HG03064 (cell line): ENCODE data around the gene THAP7.

Experiments used
- ATAC-seq: cut with Tn5 transposase; IDR thresholded peaks from one replicate; pipeline ENCODE4 v1.9.1; 2021; ENCODE audit warnings: low read depth; ENCODE audit not compliant: unreplicated experiment

The THAP7 gene

GRCh38 chr22:20966883-20967696, 34.8 kb downstream of the THAP7 start, which contains the start of gene AIFM3:
Gene AIFM3, plus strand, starts transcription at chr22:20967255. Its CDS starts 690 bp downstream, at chr22:20967945.
- ATAC-seq = no peak

GRCh38 chr22:20965888-20966855, 35.7 kb downstream of the THAP7 start:
- no peak for ATAC-seq

- ATAC-seq = no peak
Measured at GRCh38 chr22:20965104-20965887, 36.6 kb downstream of the THAP7 start.

- no peak for ATAC-seq
Measured at GRCh38 chr22:20964799-20965103, 37.2 kb downstream of the THAP7 start.

- ATAC-seq = no peak
Measured at GRCh38 chr22:20964090-20964798, 37.7 kb downstream of the THAP7 start.

GRCh38 chr22:20963201-20964052, 38.5 kb downstream of the THAP7 start:
- ATAC-seq = no peak

GRCh38 chr22:20962491-20962945, 39.4 kb downstream of the THAP7 start:
- no peak for ATAC-seq

- ATAC-seq = no peak
Measured at GRCh38 chr22:20960609-20961008, 41.3 kb downstream of the THAP7 start.

- no peak for ATAC-seq
Measured at GRCh38 chr22:20959578-20960461, 42.1 kb downstream of the THAP7 start.

GRCh38 chr22:20957683-20958431, 44.1 kb downstream of the THAP7 start:
- no peak for ATAC-seq

- ATAC-seq = no peak
Measured at GRCh38 chr22:20957102-20957682, 44.7 kb downstream of the THAP7 start.

GRCh38 chr22:20956258-20957101, 45.4 kb downstream of the THAP7 start:
- ATAC-seq = no peak

GRCh38 chr22:20955548-20955947, 46.4 kb downstream of the THAP7 start:
- no peak for ATAC-seq

GRCh38 chr22:20953668-20954500, 48.0 kb downstream of the THAP7 start:
- no peak for ATAC-seq

GRCh38 chr22:20953342-20953608, 48.6 kb downstream of the THAP7 start:
- ATAC-seq = no peak
